Measurements from ENCODE around the gene FOXF1.

Gene FOXF1

GRCh38 chr16:86534779-86535615 is 24.7 kb downstream of the FOXF1 start:
- DNase-seq (ENCODE audit: low read depth), result no peak

DNA sequence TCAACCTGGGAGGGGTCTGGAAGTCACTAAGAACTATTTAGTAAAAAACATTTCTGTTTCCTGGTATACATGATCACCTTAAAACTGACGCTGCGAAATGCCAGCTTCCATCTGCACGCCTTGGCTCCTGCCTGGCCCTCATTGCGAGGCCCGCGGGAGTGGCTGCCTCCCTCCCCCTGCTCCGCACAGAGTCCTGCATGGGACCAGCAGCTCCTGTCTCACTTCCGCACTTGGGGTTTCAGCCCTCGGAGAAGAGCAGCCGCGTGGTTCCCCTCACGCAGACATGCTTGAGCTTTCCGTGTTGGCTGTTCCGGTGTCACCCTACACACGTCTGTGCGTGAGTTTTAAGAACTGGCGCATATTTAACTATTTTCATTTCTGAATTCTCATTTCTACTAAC is 26.3 kb downstream of the FOXF1 start:
- no peak for DNase-seq (ENCODE audit: low read depth)

- no peak for DNase-seq (ENCODE audit: low read depth)
Measured at GRCh38 chr16:86537486-86537885, 27.2 kb downstream of the FOXF1 start.

DNA sequence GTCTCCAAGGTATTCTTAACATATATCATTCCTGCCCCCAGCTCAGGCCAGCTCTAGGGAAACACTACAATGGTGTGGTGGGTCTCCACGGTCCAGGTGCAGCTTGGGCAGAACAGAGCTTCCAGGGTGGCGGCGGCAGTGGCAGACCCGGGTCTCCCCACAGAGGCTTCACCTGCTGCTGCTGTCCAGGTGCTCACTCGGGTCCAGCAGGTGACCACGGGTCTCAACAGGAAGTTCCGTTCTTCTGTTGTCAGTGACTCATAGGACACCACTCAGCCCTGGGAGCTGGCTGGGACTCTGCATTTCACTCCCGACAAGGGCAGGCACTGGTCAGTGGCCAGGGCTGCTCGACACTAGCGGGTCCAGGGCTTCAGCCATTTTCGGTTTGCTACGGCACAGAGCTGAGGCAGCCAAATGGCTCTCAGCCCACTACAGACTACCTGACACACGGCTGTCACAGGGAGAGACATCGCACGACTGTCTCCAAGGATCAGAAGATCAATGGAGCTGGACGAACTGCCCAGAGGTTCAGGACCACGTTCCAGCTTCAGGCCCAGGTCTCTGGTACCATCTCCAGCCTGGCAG is 28.0 kb downstream of the FOXF1 start:
- no peak for DNase-seq (ENCODE audit: low read depth)

- no peak for DNase-seq (ENCODE audit: low read depth)
Measured at GRCh38 chr16:86540894-86541293, 30.6 kb downstream of the FOXF1 start.

- no peak for DNase-seq (ENCODE audit: low read depth)
Measured at GRCh38 chr16:86541560-86541959, 31.2 kb downstream of the FOXF1 start.

DNA sequence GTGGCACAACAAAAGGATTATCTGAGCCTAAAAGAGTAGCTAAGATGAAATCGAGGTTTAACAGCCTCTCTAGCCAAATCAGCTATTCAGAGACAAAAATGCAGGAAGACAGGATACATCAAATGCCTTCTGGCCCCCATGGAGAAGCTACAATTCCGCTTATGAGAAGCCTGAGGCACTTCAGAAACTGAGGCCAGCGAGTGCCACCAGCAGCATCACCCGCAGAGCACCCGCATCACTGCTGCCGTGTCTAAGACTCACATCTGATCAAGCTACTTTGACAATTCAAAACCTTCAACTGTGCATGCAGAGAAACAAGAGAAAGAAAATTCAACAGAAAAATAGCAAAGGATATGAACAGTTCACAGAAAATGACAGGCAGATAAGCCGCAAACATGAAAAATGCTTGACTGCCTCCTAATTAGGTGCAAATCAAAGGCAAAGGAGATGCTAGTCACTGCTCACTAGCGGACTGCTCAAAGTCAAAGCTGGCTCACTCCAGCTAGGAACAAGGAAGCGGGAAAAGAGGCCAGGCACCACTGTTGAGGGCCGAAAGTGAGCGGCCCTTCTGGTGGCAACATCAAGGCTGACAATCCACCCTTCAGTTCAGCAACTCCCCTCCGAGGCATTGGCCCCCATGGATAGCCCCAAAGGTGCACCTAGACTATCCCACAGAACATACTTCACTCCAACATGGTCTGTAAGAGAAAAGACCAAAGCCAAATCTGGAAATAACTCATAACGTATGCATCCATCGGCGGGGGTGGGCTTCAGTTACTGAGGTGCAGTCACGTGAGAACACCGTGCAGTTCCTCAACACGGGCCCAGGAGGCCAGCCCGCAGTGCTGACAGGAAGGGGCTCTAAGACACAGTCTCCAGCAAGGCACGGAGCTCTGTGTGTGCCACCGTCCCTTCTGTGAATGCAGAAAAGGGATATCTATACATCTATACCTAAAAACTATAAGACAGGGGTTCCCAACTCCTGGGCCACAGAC is 32.7 kb downstream of the FOXF1 start:
- no peak for DNase-seq (ENCODE audit: low read depth)

GRCh38 chr16:86545481-86545880 is 35.2 kb downstream of the FOXF1 start:
- no peak for DNase-seq (ENCODE audit: low read depth)

GRCh38 chr16:86545954-86546637 is 35.8 kb downstream of the FOXF1 start:
- DNase-seq (ENCODE audit: low read depth), result no peak

DNA sequence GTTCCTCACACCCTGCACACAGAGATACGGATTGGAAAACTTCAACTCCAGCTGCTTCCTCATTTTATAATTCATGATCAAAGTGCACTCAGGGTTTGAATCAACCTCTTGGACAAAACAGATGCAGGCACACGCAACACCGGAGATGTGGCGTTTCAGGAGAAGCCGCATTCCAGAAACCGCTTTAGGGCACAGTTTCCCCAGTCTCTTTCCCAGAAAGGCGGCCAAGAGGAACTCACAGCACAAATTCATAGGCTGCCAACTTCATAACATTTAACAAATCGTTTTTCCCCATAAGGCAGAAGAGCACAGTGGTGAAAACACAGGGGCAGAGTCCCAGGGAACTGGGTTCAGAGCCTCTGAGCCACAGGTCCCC is 36.3 kb downstream of the FOXF1 start:
- DNase-seq (ENCODE audit: low read depth), result no peak

DNA sequence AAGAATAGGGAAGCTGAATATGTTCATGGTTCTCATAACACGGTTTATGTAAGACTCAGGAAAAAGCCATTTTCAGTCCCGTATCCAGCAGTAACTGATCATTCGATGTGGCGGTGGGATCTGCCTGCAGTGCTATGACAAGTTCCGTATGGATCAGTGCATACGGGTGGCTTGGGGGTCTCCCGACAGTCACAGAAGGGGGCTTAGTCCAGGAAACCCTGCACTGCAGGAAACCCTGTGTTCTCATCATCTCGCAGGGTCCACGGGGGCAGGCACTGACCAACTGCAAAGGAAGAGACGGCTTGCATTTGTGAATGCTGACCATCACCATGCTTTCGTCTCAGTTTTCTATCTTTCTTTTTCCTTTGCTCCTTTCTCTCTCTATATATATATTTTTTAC is 37.0 kb downstream of the FOXF1 start:
- no peak for DNase-seq (ENCODE audit: low read depth)

GRCh38 chr16:86549076-86549892 is 39.0 kb downstream of the FOXF1 start:
- no peak for DNase-seq (ENCODE audit: low read depth)

GRCh38 chr16:86549893-86550190 is 39.5 kb downstream of the FOXF1 start:
- DNase-seq (ENCODE audit: low read depth), result no peak

GRCh38 chr16:86550281-86550680 is 40.0 kb downstream of the FOXF1 start:
- no peak for DNase-seq (ENCODE audit: low read depth)

DNA sequence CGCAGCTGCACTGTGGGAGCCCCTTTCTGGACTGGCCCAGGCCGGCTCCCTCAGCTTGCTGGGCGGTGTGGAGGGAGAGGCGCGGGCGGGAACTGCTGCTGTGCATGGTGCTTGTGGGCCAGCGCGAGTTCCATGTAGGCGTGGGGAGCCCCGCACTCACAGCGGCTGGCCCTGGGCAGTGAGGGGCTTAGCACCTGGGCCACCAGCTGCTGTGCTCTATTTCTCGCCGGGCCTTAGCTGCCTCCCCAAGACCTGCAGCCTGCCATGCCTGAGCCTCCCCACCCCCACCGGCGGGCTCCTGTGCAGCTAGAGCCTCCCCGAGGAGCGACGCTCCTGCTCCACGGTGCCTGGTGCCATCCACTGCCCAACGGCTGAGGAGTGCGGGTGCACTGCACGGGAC is 43.0 kb downstream of the FOXF1 start:
- no peak for DNase-seq (ENCODE audit: low read depth)

- no peak for DNase-seq (ENCODE audit: low read depth)
Measured at GRCh38 chr16:86554599-86554916, 44.2 kb downstream of the FOXF1 start.

DNA sequence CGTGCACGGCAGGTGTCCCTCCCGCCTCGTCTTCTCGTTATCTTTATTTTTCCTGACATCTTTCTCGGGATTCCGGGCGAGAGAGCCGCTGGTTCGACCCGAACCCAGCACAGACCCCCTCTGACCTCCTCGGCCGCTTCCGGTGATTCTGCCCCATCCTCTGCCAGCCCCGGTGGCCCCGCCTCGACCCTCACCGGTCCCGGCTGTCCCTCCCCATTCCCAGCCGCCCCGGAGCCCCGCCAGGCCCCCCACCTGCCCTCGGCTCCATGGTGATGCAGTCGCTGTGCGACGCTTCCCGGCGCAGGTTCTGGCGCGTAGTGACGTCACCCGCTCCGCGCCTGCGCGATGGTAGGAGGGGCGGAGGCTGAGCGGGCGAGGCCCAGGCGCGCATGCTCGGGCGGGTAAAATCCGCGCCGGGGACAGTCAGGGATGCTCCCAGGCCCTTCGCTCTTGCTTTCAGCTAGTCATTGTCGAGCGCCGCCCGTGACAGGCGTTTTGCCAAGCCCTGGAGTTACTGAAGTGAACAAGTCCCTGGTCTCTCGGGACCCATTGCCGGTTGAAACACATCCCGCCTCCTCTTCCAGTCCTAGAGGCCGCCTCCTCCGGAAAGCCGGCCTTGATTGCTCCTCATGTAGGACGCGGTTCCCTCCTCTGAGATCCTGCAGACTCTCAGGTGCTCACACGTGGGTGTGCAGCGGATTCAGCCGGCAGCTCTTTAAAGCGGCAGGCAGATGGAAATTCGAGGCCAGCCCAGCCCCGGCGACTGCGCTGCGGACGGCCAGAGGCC is 44.8 kb downstream of the FOXF1 start, which contains the start of gene MTHFSD:
TSS of gene MTHFSD (minus strand) at position 319 of the 787 bp plus-strand sequence. CDS start at position 268, 51 bp downstream.
- DNase-seq (ENCODE audit: low read depth), result peak; percentile 84

- DNase-seq (ENCODE audit: low read depth), result no peak
Measured at GRCh38 chr16:86555704-86556075, 45.4 kb downstream of the FOXF1 start.

DNA sequence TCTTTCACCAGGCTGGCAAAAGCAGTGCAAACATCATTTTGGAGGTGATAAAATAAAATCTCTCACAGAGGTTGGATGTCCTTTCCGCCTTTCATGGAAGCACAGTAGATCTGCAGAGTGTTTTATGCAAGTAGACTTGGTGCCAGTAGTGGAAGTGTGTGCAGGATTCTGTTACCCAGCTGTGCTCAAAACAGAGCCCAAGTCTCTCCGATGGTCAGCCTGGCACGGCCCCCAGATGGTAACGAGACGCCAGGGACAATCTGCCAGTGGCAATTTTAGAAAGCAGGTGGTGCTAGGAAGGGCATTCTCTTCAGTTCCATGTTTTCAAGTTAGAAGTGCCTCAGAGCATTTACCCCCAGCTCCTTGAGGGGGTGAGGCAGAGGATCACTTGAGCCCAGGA is 46.2 kb downstream of the FOXF1 start:
- DNase-seq (ENCODE audit: low read depth), result no peak

DNA sequence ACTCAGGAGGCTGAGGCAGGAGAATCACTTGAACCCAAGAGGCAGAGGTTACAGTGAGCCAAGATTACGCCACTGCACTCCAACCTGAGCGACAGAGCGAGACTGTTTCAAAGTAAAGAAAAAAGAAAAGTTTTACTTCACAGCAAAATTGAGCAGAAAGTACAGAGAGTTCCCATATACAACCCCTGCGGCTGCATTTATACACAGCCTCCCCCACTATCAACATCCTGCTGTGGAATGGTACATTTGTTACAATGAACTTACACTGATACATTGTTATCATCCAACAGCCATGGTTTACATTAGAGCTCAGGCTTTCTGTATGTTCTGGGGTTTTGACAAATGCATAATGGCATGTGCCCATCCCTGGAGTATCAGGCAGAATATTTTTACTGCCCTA is 47.3 kb downstream of the FOXF1 start:
- no peak for DNase-seq (ENCODE audit: low read depth)

Measured in amniotic epithelial cell (primary cell).